Measurements from ENCODE around the gene CAP1.
"Not testable (repeated sequence)": the region's sequence is repeated elsewhere in the genome, so short reads cannot be mapped to it uniquely, and the experiment has no call there.

CAP1 gene

DNA sequence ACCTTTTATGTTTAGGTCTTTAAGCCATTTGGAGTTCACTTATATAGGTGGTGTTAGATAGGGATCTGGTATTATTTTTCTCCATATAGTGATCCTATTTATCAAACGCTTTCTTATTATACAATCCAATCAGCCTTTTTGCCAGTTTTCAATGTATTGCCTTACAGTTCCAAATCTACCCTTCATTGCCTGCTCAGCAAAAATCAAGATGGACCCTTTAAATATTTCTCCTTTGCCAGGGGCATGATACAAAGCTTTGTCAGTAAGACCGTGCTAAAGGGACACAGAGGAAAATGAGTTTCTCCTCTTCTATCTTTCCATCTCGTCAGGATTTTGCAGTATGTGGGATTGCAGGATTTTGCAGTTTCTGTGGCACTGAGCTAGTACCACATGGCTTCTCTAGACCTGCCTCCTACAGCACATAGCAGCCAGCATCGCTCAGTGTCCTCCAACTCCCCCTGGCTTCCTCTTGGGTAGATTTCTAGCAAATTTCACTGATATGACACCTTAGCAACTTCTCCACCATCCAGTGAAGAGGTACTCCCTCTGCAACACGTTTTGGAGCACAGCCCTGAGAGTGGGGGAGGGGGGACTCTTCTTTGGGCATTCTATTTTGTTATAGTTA lies 22.5 kb upstream of the CAP1 start:
- H3K4me3 Mint-ChIP-seq = no peak overlapping the region
- DNase-seq (ENCODE audit: low spot score) = no peak
- H3K36me3 Mint-ChIP-seq (ENCODE audit: low read depth) = no peaks in the 10 kb centered on the region
- peaks cover 16% of the 10 kb centered on the region for H3K27me3 Mint-ChIP-seq (ENCODE audit: low read depth)
- H3K4me1 Mint-ChIP-seq (ENCODE audit: low read depth) = peaks cover 18% of the 10 kb centered on the region
- peaks cover under 1% of the 10 kb centered on the region for H3K9me3 Mint-ChIP-seq
- no peak overlapping the region for H3K27ac Mint-ChIP-seq

DNA sequence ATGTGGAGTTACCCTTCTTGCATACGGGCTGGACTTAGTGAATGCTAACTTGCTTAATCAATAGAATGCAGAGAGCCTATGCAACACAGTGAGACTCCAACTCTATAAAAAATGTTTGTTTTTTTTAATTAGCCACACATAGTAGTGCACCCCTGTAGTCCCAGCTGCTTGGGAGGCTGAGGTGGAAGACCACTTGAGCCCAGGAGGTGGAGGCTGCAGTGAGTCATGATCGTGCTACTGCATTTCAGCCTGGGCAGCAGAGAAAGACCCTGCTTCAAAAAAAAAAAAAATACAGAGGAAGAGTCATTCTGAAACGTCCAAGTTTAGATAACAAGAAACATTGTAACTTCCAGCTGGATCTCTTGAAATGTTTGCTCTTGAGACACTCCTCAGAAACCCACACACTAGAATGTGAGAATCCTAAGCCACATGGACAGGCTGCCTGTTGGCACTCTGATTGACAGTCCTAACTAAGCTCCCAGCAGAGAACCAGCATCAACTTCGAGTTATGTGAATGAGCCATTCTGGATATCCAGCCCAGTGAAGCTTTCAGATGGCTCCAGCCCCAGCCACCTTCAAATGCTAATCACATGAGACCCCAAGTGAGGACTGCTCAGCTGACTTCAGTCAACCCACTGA lies 20.0 kb upstream of the CAP1 start:
- DNase-seq (ENCODE audit: low spot score) = no peak
- Mint-ChIP-seq H3K36me3 (ENCODE audit: low read depth) (no peaks in the 10 kb centered on the region), H3K4me1 (ENCODE audit: low read depth) (peaks cover 7% of the 10 kb centered on the region), H3K4me3 (no peak overlapping the region), H3K27ac (no peak overlapping the region), H3K27me3 (ENCODE audit: low read depth) (peaks cover 23% of the 10 kb centered on the region), H3K9me3 (peaks cover 9% of the 10 kb centered on the region)

DNA sequence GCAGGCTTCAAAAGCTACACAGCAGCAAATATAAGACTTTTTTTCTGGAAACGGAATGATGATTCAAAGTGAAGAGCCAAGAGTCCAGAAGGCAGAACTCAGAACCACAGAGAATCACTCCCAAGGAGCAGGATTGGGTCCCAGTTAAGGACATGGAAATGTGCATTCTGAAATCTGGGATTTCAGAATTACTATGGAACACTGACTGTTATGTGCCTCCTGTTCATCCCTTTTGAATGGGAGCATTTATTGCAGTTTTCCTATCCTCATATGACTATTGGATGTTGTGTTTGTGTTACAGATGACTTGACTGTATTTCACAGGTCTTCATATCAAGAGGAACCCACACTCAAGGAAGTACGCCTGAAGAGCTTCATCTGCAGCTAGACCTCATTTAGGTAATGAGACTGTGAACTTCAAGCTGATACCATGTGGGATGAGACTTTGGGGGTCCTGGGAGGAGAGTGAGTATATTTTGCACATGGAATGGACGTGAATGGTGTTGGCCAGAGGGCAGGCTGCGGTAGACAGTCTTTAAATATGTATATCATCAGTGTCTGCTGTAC lies 17.1 kb upstream of the CAP1 start:
- Mint-ChIP-seq H3K9me3 (peaks cover 9% of the 10 kb centered on the region), H3K4me3 (no peak overlapping the region), H3K4me1 (ENCODE audit: low read depth) (peaks cover 4% of the 10 kb centered on the region), H3K27ac (no peak overlapping the region), H3K27me3 (ENCODE audit: low read depth) (peaks cover 15% of the 10 kb centered on the region), H3K36me3 (ENCODE audit: low read depth) (no peaks in the 10 kb centered on the region)
- DNase-seq (ENCODE audit: low spot score) = no peak

DNA sequence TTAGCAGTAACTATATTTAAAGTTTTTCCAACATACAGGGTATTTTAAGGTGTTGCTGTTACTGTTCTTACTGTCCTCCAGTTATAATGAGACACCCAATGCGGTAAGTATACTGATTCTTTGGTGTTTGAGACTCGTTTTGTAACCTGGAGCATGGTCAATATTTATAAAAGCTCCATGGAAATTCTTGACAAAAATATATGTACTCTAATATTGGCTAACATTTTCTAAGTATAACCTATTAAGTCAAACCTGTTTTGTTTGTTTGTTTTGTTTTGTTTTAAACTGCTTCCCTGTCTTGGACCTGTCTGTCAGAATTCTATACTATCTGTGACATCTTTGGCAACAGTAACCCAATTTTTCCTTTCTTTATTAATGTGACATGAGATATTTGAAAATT lies 15.9 kb upstream of the CAP1 start:
- peaks cover 2% of the 10 kb centered on the region for H3K4me1 Mint-ChIP-seq (ENCODE audit: low read depth)
- H3K27me3 Mint-ChIP-seq (ENCODE audit: low read depth) = peaks cover 16% of the 10 kb centered on the region
- no peak for DNase-seq (ENCODE audit: low spot score)
- H3K36me3 Mint-ChIP-seq (ENCODE audit: low read depth) = no peaks in the 10 kb centered on the region
- H3K4me3 Mint-ChIP-seq = no peak overlapping the region
- peaks cover 9% of the 10 kb centered on the region for H3K9me3 Mint-ChIP-seq
- H3K27ac Mint-ChIP-seq = no peak overlapping the region

DNA sequence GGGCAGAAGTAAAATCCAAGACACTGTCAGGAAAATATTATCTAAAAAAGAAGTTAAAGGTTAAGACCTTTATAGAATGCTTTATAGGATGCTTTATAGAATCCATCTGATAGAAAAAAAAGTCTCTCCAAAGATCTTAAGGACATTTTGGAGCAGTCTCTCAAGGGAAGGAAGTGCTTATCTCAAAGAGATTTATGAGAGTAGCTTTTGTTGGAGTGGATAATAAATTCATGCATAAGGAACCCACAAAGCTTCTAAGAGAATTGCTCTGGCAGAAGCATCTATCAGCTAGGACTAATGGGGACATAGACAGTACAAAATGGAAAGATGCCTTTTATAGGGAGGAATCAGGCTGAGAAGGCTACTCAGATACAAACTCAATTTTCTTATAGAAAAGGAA lies 12.9 kb upstream of the CAP1 start:
- Mint-ChIP-seq H3K4me1 (ENCODE audit: low read depth) (peaks cover 12% of the 10 kb centered on the region), H3K27ac (no peak overlapping the region), H3K4me3 (no peak overlapping the region), H3K27me3 (ENCODE audit: low read depth) (peaks cover 22% of the 10 kb centered on the region), H3K9me3 (peaks cover 9% of the 10 kb centered on the region), H3K36me3 (ENCODE audit: low read depth) (no peaks in the 10 kb centered on the region)
- DNase-seq (ENCODE audit: low spot score) = no peak

DNA sequence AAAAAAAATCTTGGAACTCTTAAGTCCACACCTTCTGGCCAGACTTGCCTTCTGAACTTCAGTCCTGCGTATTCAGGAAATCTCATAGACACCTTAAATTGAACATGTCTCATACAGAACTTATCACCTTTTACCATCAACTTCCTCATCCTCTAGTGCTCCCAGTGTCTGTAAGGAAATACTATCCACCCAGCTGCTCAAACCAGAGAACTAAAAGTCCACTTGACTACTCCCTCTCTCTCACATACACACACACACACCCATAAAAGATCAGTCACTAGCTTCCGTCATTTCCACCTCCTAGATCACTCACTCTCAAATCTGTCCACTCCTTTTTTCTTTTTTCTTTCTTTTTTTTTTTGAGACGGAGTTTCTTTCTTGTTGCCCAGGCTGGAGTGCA lies 10.9 kb upstream of the CAP1 start:
- Mint-ChIP-seq H3K36me3 (ENCODE audit: low read depth) (no peaks in the 10 kb centered on the region), H3K27ac (no peak overlapping the region), H3K27me3 (ENCODE audit: low read depth) (peaks cover 15% of the 10 kb centered on the region), H3K4me1 (ENCODE audit: low read depth) (peaks cover 20% of the 10 kb centered on the region), H3K9me3 (no peaks in the 10 kb centered on the region), H3K4me3 (no peak overlapping the region)
- DNase-seq (ENCODE audit: low spot score) = no peak

DNA sequence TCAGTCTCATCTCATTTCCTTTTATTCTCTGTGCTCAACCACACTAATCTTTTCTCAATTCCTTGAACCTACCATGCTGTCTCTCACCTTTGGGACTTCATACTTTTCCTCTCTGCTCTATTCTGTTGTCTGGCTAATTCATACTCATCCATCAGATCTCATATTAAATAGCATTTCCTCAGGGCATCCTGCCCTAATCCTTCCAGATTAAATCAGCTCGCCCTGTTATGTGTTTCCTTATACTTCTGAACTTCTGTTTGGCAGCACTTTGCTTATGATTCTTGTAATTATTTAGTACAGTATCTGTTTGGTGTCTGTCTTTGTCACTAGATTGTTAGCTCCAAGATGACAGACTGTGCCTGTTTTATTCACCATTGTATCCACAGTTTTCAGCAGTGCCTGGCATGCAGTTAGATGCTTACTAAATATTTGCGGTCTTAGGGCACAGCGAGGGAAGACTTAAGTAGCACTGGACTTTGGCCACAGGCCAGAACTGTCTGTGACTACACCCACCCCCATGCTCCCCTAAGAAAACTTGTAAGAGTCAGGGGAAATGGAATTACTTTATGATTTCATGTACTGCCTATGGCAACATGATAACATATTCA lies 9.9 kb upstream of the CAP1 start:
- no peak overlapping the region for H3K4me3 Mint-ChIP-seq
- peaks cover 15% of the 10 kb centered on the region for H3K27me3 Mint-ChIP-seq (ENCODE audit: low read depth)
- no peaks in the 10 kb centered on the region for H3K36me3 Mint-ChIP-seq (ENCODE audit: low read depth)
- no peak for DNase-seq (ENCODE audit: low spot score)
- peaks cover 26% of the 10 kb centered on the region for H3K4me1 Mint-ChIP-seq (ENCODE audit: low read depth)
- H3K27ac Mint-ChIP-seq = no peak overlapping the region
- H3K9me3 Mint-ChIP-seq = no peaks in the 10 kb centered on the region

DNA sequence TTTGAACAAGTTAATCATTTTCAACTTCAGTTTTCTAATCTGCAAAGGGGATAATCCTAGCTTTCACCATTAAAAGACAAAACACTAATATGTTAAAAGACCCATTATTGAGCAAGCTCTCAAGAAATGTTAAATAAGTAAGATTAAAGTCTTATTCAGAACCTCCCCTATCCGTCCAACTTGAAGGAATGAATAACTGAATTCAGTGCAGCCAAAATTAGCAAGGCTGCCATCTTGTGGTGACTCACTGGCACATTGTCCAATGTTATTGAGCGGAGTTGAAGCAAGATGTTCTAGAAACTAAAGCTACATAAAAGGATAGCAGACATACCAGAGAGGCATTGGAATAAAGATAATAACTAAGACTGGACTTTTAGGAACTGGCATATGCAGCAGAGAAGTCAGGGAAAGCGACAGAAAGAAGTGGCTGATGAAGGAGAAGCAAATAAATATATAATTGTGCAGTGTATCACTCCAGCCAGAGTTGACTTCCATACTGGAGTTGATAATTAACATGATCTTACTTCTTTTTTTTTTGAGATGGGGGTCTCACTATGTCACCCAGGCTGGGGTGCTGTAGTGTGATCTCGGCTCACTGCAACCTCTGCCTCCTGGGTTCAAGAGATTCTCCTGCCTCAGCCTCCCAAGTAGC lies 8.2 kb upstream of the CAP1 start:
- H3K9me3 Mint-ChIP-seq = no peaks in the 10 kb centered on the region
- no peaks in the 10 kb centered on the region for H3K36me3 Mint-ChIP-seq (ENCODE audit: low read depth)
- no peak overlapping the region for H3K27ac Mint-ChIP-seq
- H3K4me3 Mint-ChIP-seq = no peak overlapping the region
- peaks cover 15% of the 10 kb centered on the region for H3K27me3 Mint-ChIP-seq (ENCODE audit: low read depth)
- H3K4me1 Mint-ChIP-seq (ENCODE audit: low read depth) = peaks cover 38% of the 10 kb centered on the region
- no peak for DNase-seq (ENCODE audit: low spot score)

DNA sequence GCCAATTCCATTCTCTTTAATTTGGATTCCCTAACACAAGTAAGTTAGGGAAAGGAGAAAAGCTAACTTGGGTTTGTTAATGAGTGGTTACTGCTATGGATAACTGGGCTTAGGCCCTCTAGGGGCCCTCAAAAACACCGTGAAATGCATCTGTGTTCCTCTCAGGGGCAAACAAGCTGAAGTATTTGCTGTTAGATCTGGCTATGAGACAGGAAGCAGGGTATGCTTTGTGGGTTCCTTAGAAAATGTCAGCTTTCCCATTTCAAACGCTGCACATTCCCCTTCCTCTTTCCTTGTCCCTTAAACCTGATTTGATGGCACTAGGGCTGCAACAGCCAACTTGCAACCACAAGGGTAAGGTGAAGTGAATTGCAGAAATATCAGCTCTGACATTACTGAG lies 5.7 kb upstream of the CAP1 start:
- peak overlapping the region; percentile 79 for H3K27ac Mint-ChIP-seq
- H3K36me3 Mint-ChIP-seq (ENCODE audit: low read depth) = no peaks in the 10 kb centered on the region
- no peak for DNase-seq (ENCODE audit: low spot score)
- peak overlapping the region; percentile 33 for H3K4me3 Mint-ChIP-seq
- H3K9me3 Mint-ChIP-seq = no peaks in the 10 kb centered on the region
- peaks cover 51% of the 10 kb centered on the region for H3K4me1 Mint-ChIP-seq (ENCODE audit: low read depth)
- peaks cover 6% of the 10 kb centered on the region for H3K27me3 Mint-ChIP-seq (ENCODE audit: low read depth)

DNA sequence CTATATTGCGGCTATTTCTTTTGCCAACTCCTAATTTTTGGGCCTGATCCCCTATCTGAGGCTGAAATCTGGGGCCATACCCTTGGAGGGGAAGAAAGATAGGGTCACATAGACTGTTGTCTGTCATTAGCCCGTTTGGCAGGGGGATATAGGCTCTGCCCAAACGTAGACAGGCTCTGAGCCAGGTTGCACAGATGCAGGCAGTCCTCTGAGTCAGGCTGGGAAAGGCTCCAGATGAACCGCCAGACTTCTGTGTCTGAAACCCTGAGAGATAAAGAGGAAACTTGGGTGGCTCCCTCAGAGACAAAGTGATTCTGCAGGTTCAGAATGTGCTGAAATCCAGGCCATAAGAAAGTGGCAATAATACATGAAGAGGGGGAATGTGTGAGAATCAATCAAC lies 4.0 kb upstream of the CAP1 start:
- H3K27me3 Mint-ChIP-seq (ENCODE audit: low read depth) = no peaks in the 10 kb centered on the region
- DNase-seq (ENCODE audit: low spot score) = no peak
- H3K4me1 Mint-ChIP-seq (ENCODE audit: low read depth) = peaks cover 45% of the 10 kb centered on the region
- H3K4me3 Mint-ChIP-seq = no peak overlapping the region
- H3K36me3 Mint-ChIP-seq (ENCODE audit: low read depth) = peaks cover 10% of the 10 kb centered on the region
- H3K27ac Mint-ChIP-seq = peak overlapping the region; percentile 38
- no peaks in the 10 kb centered on the region for H3K9me3 Mint-ChIP-seq

DNA sequence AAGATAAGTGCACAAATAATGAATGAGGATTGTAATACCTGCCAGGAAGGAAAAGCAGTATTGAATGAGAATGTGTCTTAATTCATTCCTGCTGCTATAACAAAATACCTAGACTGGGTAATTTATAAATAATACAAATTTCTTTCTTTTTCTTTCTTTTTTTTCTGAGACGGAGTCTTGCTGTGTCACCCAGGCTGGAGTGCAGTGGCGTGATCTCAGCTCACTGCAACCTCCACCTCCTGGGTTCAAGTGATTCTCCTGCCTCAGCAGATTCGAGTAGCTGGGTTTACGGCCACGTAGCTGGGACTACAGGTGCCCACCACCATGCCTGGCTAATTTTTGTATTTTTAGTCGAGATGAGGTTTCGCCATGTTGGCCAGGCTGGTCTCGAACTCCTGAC lies 3.3 kb upstream of the CAP1 start:
- H3K4me1 Mint-ChIP-seq (ENCODE audit: low read depth) = peaks cover 47% of the 10 kb centered on the region
- DNase-seq (ENCODE audit: low spot score); H3K4me3 Mint-ChIP-seq; H3K9me3 Mint-ChIP-seq; H3K27me3 Mint-ChIP-seq (ENCODE audit: low read depth): not testable (repeated sequence)
- H3K27ac Mint-ChIP-seq = peak overlapping the region; percentile 58
- H3K36me3 Mint-ChIP-seq (ENCODE audit: low read depth) = peaks cover 16% of the 10 kb centered on the region

DNA sequence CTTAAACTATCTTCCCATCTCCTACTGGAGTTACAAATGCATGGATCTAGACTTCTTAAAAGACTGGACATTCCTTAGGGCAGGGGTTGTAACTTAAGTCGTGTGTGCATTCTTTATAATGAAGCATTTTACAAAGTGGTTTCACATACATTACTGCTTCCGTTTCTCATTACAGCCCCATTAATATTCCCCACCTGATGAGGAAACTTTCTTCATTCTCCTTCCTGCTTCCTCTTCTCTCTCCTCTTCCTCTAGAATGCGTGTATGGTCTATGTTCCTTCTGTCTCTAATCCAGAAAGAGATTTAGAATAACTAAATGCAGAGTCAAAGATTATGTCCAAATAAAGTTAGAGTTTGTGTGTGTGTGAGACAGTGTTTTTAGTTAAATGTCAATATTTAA lies 1.8 kb upstream of the CAP1 start:
- H3K4me1 Mint-ChIP-seq (ENCODE audit: low read depth) = peaks cover 55% of the 10 kb centered on the region
- no peaks in the 10 kb centered on the region for H3K9me3 Mint-ChIP-seq
- DNase-seq (ENCODE audit: low spot score) = no peak
- peaks cover 24% of the 10 kb centered on the region for H3K36me3 Mint-ChIP-seq (ENCODE audit: low read depth)
- H3K27me3 Mint-ChIP-seq (ENCODE audit: low read depth) = no peaks in the 10 kb centered on the region
- peak overlapping the region; percentile 98 for H3K27ac Mint-ChIP-seq
- peak overlapping the region; percentile 88 for H3K4me3 Mint-ChIP-seq

DNA sequence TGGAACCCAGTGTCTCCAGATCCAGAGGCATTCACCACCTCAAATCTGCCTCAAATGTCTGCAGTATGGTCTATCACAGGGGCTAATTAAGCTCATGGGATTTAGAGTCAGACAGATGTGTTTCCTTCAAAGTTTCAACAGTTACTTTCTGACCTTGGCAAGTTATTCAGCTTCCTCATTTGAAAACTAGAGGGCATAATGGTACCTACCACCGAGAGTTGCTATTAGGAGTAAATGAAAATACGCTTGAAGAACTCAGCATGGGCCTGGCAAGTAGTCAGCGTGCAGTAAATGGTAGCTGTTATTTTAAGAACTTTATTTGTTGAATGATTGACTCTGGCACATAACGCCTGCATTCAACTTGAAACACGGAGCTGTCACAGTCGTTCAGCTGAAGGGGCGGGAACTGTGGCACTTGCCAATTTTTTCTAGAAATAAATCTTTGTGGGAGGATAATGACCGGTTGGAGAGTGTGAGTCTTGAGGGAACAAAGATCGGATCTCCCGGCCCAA lies 1.2 kb upstream of the CAP1 start:
- peaks cover 30% of the 10 kb centered on the region for H3K36me3 Mint-ChIP-seq (ENCODE audit: low read depth)
- no peaks in the 10 kb centered on the region for H3K27me3 Mint-ChIP-seq (ENCODE audit: low read depth)
- H3K4me1 Mint-ChIP-seq (ENCODE audit: low read depth) = peaks cover 53% of the 10 kb centered on the region
- no peaks in the 10 kb centered on the region for H3K9me3 Mint-ChIP-seq
- H3K4me3 Mint-ChIP-seq = peak overlapping the region; percentile 88
- peak overlapping the region; percentile 98 for H3K27ac Mint-ChIP-seq
- DNase-seq (ENCODE audit: low spot score) = no peak

Measured in T-helper 2 cell treated with Interferon-gamma antibody and Interleukin-4, amounts not matched to agents 5 μg/mL and 100 μg/mL, for 36 hours (primary cell).